PFSK-1 (cell line): ENCODE measurements around the gene LILRA1.
"Not testable (repeated sequence)": the region's sequence is repeated elsewhere in the genome, so short reads cannot be mapped to it uniquely, and the experiment has no call there.

ENCODE experiments used
- FOXP2 ChIP-seq: optimal IDR thresholded peaks from 2 replicates; pipeline ENCODE3; 2011; ENCODE audit warnings: borderline replicate concordance, control low read depth, inconsistent platforms; ENCODE audit not compliant: insufficient read depth; ENCODE audit errors: extremely low read length, extremely low read depth
- POLR2AphosphoS5 ChIP-seq: IDR thresholded peaks from 2 replicates; pipeline ENCODE4 v1.6.1; 2012; ENCODE audit warnings: low read depth, mild to moderate bottlenecking, control low read depth, low read length, moderate library complexity
- SIN3A ChIP-seq: IDR thresholded peaks from 2 replicates; pipeline ENCODE4 v1.6.1; 2012; ENCODE audit warnings: mild to moderate bottlenecking, low read length, moderate library complexity, borderline replicate concordance; ENCODE audit not compliant: insufficient read depth
- TAF1 ChIP-seq: IDR thresholded peaks from 2 replicates; pipeline ENCODE4 v1.6.1; 2012; ENCODE audit warnings: low read length, control low read depth, borderline replicate concordance; ENCODE audit not compliant: insufficient read depth
- TF ChIP-seq, protein P1 (sequence below), 2 experiments: IDR thresholded peaks; 2 replicates each; pipeline versions ENCODE4 v1.6.1 to v1.8.0; 2011 to 2012; ENCODE audit warnings: low read depth in 2 of 2, low read length in 2 of 2, control low read depth in 1 of 2, inconsistent platforms in 1 of 2, mild to moderate bottlenecking in 1 of 2, moderate library complexity in 1 of 2; ENCODE audit not compliant: insufficient read depth in 1 of 2

LILRA1 gene

DNA sequence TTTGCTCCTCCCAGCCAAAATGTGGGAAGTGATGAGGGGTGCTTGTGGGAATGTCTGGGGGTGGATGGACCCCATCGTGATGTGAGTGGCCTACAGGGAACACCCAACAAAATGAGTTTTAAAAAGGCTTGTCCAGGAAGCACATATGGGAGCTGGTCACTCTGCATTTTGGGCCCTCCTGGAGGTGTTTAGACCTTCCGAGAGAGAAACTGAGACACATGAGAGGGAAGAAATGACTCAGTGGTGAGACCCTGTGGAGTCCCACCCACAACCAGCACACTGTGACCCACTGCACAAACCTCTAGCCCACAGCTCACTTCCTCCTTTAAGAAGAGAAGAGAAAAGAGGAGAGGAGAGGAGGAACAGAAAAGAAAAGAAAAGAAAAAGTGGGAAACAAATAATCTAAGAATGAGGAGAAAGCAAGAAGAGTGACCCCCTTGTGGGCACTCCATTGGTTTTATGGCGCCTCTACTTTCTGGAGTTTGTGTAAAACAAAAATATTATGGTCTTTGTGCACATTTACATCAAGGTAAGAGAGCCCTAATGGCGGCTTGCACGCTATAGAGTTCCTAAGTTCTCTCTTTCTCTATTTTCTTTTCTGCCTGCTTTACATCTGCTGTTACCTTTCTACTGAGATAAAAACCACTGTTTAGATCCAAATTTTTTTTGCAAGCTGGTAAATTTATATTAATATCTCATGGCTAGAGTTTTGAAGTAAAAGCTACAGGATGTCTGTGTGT, 23.6 kb downstream of the LILRA1 start:
- TF ChIP-seq FOXP2 = no peak
- no peak for TF ChIP-seq TAF1
- TF ChIP-seq POLR2AphosphoS5 = no peak
- TF ChIP-seq, protein P1, sequence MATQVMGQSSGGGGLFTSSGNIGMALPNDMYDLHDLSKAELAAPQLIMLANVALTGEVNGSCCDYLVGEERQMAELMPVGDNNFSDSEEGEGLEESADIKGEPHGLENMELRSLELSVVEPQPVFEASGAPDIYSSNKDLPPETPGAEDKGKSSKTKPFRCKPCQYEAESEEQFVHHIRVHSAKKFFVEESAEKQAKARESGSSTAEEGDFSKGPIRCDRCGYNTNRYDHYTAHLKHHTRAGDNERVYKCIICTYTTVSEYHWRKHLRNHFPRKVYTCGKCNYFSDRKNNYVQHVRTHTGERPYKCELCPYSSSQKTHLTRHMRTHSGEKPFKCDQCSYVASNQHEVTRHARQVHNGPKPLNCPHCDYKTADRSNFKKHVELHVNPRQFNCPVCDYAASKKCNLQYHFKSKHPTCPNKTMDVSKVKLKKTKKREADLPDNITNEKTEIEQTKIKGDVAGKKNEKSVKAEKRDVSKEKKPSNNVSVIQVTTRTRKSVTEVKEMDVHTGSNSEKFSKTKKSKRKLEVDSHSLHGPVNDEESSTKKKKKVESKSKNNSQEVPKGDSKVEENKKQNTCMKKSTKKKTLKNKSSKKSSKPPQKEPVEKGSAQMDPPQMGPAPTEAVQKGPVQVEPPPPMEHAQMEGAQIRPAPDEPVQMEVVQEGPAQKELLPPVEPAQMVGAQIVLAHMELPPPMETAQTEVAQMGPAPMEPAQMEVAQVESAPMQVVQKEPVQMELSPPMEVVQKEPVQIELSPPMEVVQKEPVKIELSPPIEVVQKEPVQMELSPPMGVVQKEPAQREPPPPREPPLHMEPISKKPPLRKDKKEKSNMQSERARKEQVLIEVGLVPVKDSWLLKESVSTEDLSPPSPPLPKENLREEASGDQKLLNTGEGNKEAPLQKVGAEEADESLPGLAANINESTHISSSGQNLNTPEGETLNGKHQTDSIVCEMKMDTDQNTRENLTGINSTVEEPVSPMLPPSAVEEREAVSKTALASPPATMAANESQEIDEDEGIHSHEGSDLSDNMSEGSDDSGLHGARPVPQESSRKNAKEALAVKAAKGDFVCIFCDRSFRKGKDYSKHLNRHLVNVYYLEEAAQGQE (IDR thresholded peaks at IDR 0.05; ENCODE audit: insufficient read depth in 1 of 2, low read depth in 2 of 2, low read length in 2 of 2) = no peak
- TF ChIP-seq SIN3A = no peak

DNA sequence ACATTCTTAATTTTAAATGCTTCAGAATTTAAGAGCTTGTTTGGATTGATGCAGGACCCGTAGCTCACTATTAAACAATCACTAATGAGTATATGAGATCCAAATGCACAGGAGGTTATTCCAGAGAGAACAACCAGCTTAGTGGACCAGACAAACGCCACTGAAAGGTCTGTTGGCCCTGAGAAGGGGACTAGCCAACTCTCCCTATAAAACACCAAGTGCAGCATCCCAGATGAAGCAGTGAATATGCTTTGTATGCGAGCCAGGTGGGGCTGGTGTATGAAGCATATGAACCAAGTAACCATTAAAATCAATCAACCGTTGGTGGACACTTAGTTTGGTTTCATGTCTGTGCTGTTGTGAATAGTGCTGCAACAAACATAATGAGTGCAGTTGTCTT, 27.0 kb downstream of the LILRA1 start:
- no peak for TF ChIP-seq TAF1
- no peak for TF ChIP-seq POLR2AphosphoS5
- no peak for TF ChIP-seq SIN3A
- no peak for TF ChIP-seq FOXP2
- TF ChIP-seq, protein P1 (IDR thresholded peaks at IDR 0.05; ENCODE audit: insufficient read depth in 1 of 2, low read depth in 2 of 2, low read length in 2 of 2) = no peak

DNA sequence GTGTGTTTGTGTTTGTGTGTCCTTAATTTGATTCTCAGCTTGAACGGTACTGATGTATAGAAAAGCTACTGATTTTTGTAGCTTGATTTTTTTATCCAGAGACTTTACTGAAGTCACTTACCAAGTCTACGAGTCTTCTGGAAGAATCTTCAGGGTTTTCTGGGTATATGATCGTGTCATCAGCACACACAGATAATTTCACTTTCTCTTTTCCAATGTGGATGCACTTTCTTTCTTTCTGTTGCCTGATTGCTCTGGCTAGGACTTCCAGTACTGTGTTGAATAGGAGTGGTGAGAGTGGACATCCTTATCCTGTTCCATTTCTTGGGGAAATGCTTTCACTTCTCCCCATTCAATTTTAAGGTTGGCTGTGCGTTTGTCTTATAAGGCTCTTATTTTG, 29.0 kb downstream of the LILRA1 start:
- TF ChIP-seq TAF1 = no peak
- TF ChIP-seq, protein P1 (IDR thresholded peaks at IDR 0.05; ENCODE audit: insufficient read depth in 1 of 2, low read depth in 2 of 2, low read length in 2 of 2) = no peak
- TF ChIP-seq SIN3A = no peak
- TF ChIP-seq FOXP2 = no peak
- TF ChIP-seq POLR2AphosphoS5 = no peak

DNA sequence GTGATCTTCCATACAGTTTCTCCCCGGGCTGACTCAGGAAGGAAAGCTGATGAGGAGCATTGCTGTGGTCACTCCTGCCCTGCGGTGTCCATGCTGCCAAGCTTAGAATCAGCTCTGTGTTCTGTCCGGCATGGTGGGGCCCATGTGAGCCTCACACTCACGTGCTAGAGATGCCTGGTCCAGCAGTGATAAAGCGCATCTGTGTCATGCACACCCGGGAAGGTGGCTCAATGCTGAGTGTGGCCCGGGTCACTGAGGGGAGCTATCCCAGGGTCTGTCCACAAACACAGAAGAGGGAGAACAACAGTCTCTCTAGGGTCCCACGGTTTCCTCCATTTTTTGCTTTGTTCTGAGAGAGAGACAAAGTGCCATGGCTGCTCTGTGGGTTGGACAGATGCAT, 33.3 kb downstream of the LILRA1 start:
- TF ChIP-seq, protein P1 (IDR thresholded peaks at IDR 0.05; ENCODE audit: insufficient read depth in 1 of 2, low read depth in 2 of 2, low read length in 2 of 2) = no peak
- TF ChIP-seq FOXP2 (no peak), TAF1 (no peak), POLR2AphosphoS5 (no peak), SIN3A (no peak)

DNA sequence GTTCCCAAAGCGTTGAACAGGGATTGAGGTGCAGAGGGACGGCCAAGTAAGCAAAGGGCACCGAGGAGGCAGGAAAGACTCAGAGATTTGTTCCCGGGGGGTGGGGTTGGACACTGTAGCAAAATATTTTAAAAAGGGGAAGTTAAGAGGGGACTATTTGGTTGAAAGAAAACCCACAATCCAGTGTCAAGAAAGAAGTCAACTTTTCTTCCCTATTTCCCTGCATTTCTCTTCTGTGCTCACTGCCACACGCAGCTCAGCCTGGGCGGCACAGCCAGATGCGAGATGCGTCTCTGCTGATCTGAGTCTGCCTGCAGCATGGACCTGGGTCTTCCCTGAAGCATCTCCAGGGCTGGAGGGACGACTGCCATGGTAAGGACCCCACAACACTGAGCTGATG, 36.8 kb downstream of the LILRA1 start, which contains the start of gene LILRB1:
Gene LILRB1 (plus strand): TSS at position 223 of the 400 bp plus-strand sequence. CDS start 590 bp downstream, outside the sequence.
- not testable (repeated sequence) for TF ChIP-seq POLR2AphosphoS5, FOXP2, SIN3A
